Skeletal muscle tissue (tissue), 4 donors: ENCODE measurements around the gene BAZ1B. TPM values are rescaled to one million over a fixed set of nuclear protein-coding genes. Genes with fewer than 3 reads are reported as not detected.

Experiments
- H3K27ac ChIP-seq: one replicate; pipeline ENCODE4 v1.7.0; 2013; ENCODE audit warnings: mild to moderate bottlenecking, low read depth, low read length, inconsistent platforms
- H3K27me3 ChIP-seq, 3 donors: one replicate each; pipeline ENCODE4 v1.7.0; 2013; ENCODE audit warnings: low read length in 3 of 3; ENCODE audit not compliant: control insufficient read depth in 3 of 3, insufficient read depth in 3 of 3
- H3K36me3 ChIP-seq, 3 donors: one replicate each; pipeline ENCODE4 v1.7.0; 2013; ENCODE audit warnings: low read length in 3 of 3; ENCODE audit not compliant: control insufficient read depth in 3 of 3, insufficient read depth in 3 of 3
- H3K4me1 ChIP-seq, 3 donors: one replicate each; pipeline ENCODE4 v1.7.0; 2013; ENCODE audit warnings: low read length in 3 of 3, mild to moderate bottlenecking in 3 of 3; ENCODE audit not compliant: control insufficient read depth in 3 of 3, insufficient read depth in 3 of 3
- H3K4me3 ChIP-seq, 3 donors: one replicate each; pipeline ENCODE4 v1.7.0; 2013; ENCODE audit warnings: low read length in 3 of 3
- H3K9ac ChIP-seq, 3 donors: one replicate each; pipeline ENCODE4 v1.7.0; 2013; ENCODE audit warnings: low read length in 3 of 3, mild to moderate bottlenecking in 3 of 3, moderate library complexity in 2 of 3, low read depth in 1 of 3
- H3K9me3 ChIP-seq, 3 donors: one replicate each; pipeline ENCODE4 v1.7.0; 2013; ENCODE audit warnings: low read length in 3 of 3; ENCODE audit not compliant: control insufficient read depth in 3 of 3
- total RNA-seq: library from RNA; depleted of rRNA; stranded (reverse); fragments of >200 nt; gene quantifications from one replicate; pipeline ENCODE4 v1.2.3, GENCODE V29; 2014
- donor health status: Osteomylitis.

Gene BAZ1B
- total RNA-seq, 1 donor from 2014 or later: 38.1 TPM

- no peak overlapping the region for H3K9ac ChIP-seq
- H3K9me3 ChIP-seq: peaks cover 0 to 2% (median 0%) of the 10 kb centered on the region in 3 donors
- H3K36me3 ChIP-seq: peaks cover 34 to 47% (median 42%) of the 10 kb centered on the region in 3 donors
- no peak overlapping the region for H3K4me3 ChIP-seq
- no peak overlapping the region for H3K27ac ChIP-seq
- no peaks in the 10 kb centered on the region for H3K27me3 ChIP-seq
- peaks cover 7 to 39% (median 35%) of the 10 kb centered on the region in 3 donors for H3K4me1 ChIP-seq
Measured at GRCh38 chr7:73439410-73439704, 82.7 kb downstream of the BAZ1B start.

GRCh38 chr7:73438547-73439409 lies 83.3 kb downstream of the BAZ1B start:
- Histone ChIP-seq H3K9ac (peak overlapping the region in 1 of 3 donors; percentile 16), H3K27ac (no peak overlapping the region), H3K9me3 (peaks cover 0 to 2% (median 0%) of the 10 kb centered on the region in 3 donors), H3K27me3 (no peaks in the 10 kb centered on the region), H3K36me3 (peaks cover 29 to 41% (median 36%) of the 10 kb centered on the region in 3 donors), H3K4me1 (peaks cover 7 to 37% (median 29%) of the 10 kb centered on the region in 3 donors), H3K4me3 (no peak overlapping the region)

GRCh38 chr7:73437621-73438416 lies 84.3 kb downstream of the BAZ1B start:
- Histone ChIP-seq H3K36me3 (peaks cover 20 to 31% (median 27%) of the 10 kb centered on the region in 3 donors), H3K4me3 (no peak overlapping the region), H3K27ac (no peak overlapping the region), H3K27me3 (no peaks in the 10 kb centered on the region), H3K9ac (peak overlapping the region in 1 of 3 donors; percentile 16), H3K9me3 (peaks cover 0 to 2% (median 0%) of the 10 kb centered on the region in 3 donors), H3K4me1 (peaks cover 7 to 27% (median 25%) of the 10 kb centered on the region in 3 donors)

DNA sequence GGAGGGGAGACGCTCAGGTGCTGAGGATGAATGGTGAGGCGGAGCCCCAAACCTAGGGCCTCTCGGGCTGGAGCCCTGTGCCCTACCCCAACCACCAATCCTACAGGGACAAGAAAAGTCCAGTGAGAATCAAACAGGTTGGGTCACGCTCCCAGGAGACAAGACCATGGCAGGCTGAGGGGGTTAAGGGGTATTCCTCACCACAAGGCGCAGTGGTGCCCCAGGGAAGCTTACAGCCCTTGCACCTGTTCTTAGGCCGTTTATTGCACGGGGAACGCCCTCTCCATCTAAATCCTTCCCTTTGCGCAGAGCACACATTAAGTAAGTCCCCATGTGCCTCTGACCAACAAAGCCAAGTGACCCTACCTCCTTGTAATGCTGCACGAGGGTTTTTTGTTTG lies 85.0 kb downstream of the BAZ1B start:
- H3K27ac ChIP-seq: no peak overlapping the region

DNA sequence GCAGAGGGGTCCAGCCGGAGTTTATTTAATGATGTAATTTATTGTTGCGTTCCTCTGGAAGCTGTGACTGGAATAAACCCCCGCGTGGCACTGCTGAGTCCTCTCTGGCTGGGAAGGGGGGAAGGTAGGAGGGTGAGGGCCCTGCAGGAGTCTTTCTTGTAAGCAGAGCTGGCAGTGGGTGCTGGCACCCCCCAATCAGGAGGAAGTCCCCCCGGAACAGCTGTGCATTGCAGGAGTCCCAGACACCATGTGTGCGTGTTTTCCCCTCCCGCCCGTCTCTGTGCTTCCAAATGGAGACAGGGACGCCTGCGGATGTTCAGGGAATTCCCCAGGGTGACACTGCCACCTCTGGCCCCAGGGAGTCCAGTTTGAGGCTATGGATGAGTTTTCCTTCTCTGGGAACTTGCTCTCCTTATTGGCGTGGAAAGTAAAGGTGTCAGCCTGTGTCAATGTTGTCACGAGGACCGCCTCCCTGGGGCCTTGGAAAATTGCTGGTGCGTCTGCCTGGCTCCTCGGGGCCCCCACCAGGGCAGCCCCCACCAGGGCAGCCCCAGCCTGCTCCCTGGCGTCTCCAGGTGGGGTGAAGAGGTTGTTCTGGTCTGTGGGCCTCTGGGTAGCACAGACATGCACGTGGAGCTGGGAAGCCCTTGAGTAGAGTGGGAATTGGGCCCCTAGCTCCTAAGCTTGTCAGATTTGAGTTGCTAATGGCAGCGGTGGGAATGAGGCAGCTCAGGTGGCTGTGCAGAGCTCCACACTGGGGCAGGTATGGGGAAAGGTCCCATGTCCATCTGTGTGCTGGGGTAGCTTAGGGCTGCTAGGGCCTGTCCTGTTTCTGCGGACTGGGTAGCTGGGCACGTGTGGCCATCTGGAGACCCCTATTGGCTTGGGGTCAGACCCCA lies 85.8 kb downstream of the BAZ1B start:
- H3K9ac ChIP-seq: peak overlapping the region; percentile 43 to 50 (median 45)
- H3K9me3 ChIP-seq: peaks cover 0 to 2% (median 0%) of the 10 kb centered on the region in 3 donors
- H3K27me3 ChIP-seq: no peaks in the 10 kb centered on the region
- no peak overlapping the region for H3K27ac ChIP-seq
- peaks cover 8 to 17% (median 11%) of the 10 kb centered on the region in 3 donors for H3K36me3 ChIP-seq
- H3K4me3 ChIP-seq: peak overlapping the region in 1 of 3 donors; percentile 35
- peaks cover 7 to 27% (median 25%) of the 10 kb centered on the region in 3 donors for H3K4me1 ChIP-seq

More for the DNA sequence above, 85.0 kb downstream of the BAZ1B start:
- H3K4me1 ChIP-seq: peaks cover 7 to 27% (median 25%) of the 10 kb centered on the region in 3 donors
- no peak overlapping the region for H3K4me3 ChIP-seq
- H3K36me3 ChIP-seq: peaks cover 13 to 24% (median 19%) of the 10 kb centered on the region in 3 donors
- no peak overlapping the region for H3K9ac ChIP-seq
- peaks cover 0 to 2% (median 0%) of the 10 kb centered on the region in 3 donors for H3K9me3 ChIP-seq
- H3K27me3 ChIP-seq: no peaks in the 10 kb centered on the region

- no peaks in the 10 kb centered on the region for H3K27me3 ChIP-seq
- H3K4me1 ChIP-seq: peaks cover 7 to 27% (median 25%) of the 10 kb centered on the region in 3 donors
- H3K4me3 ChIP-seq: peak overlapping the region in 2 of 3 donors; percentile 14 to 35
- H3K9me3 ChIP-seq: peaks cover 0 to 2% (median 0%) of the 10 kb centered on the region in 3 donors
- no peak overlapping the region for H3K27ac ChIP-seq
- H3K9ac ChIP-seq: peak overlapping the region in 2 of 3 donors; percentile 45 to 50
- peaks cover 5 to 13% (median 5%) of the 10 kb centered on the region in 3 donors for H3K36me3 ChIP-seq
Measured at GRCh38 chr7:73435471-73436009, 86.6 kb downstream of the BAZ1B start.

- no peak overlapping the region for H3K9ac ChIP-seq
- H3K27me3 ChIP-seq: no peaks in the 10 kb centered on the region
- H3K4me1 ChIP-seq: peaks cover 7 to 27% (median 25%) of the 10 kb centered on the region in 3 donors
- H3K4me3 ChIP-seq: no peak overlapping the region
- H3K36me3 ChIP-seq: peaks cover 0 to 7% (median 5%) of the 10 kb centered on the region in 3 donors
- H3K27ac ChIP-seq: no peak overlapping the region
- H3K9me3 ChIP-seq: peaks cover 0 to 2% (median 0%) of the 10 kb centered on the region in 3 donors
Measured at GRCh38 chr7:73434701-73435069, 87.4 kb downstream of the BAZ1B start.

GRCh38 chr7:73433924-73434700 lies 88.0 kb downstream of the BAZ1B start:
- peaks cover 7 to 27% (median 25%) of the 10 kb centered on the region in 3 donors for H3K4me1 ChIP-seq
- peak overlapping the region in 1 of 3 donors; percentile 16 for H3K9ac ChIP-seq
- H3K36me3 ChIP-seq: peaks cover 0 to 3% (median 2%) of the 10 kb centered on the region in 3 donors
- H3K27me3 ChIP-seq: no peaks in the 10 kb centered on the region
- peak overlapping the region; percentile 43 to 68 (median 63) for H3K4me3 ChIP-seq
- H3K9me3 ChIP-seq: peaks cover 0 to 2% (median 0%) of the 10 kb centered on the region in 3 donors
- no peak overlapping the region for H3K27ac ChIP-seq
